Omental fat pad (tissue), 4 donors: ENCODE data around the gene ME3. TPM values are rescaled to one million over a fixed set of nuclear protein-coding genes. Genes with fewer than 3 reads are reported as not detected.
A peak's percentile ranks its signal among the peaks of the same experiment; 100 is the strongest.
"Not testable (repeated sequence)": the region's sequence is repeated elsewhere in the genome, so short reads cannot be mapped to it uniquely, and the experiment has no call there.

Experiments used
- ATAC-seq: fragments of 150-250 bp; one replicate; pipeline ENCODE4 v1.9.1; 2016; ENCODE audit warnings: mild to moderate bottlenecking, moderate library complexity; ENCODE audit not compliant: low FRiP score
- DNase-seq: peaks from one replicate; pipeline ENCODE4 v3.0.0-alpha.2; 2019; ENCODE audit warnings: low spot score
- CTCF ChIP-seq, 3 donors: fragments of 450-650 bp; IDR thresholded peaks; one replicate each; pipeline ENCODE4 v1.5.1; 2016 to 2017; ENCODE audit warnings: antibody characterized with exemption in 3 of 3, mild to moderate bottlenecking in 3 of 3, moderate library complexity in 2 of 3
- total RNA-seq, 4 donors: library from RNA; depleted of rRNA; stranded (reverse); fragments of >200 nt; gene quantifications; one replicate each; pipeline ENCODE4 v1.1.0, GENCODE V29; 2016

The ME3 gene
- total RNA-seq, 4 donors from 2014 or later, result 28.4 to 93.0 (median 80.1) TPM

- TF ChIP-seq CTCF (IDR thresholded peaks at IDR 0.05), result no peak
- DNase-seq (no peak), ATAC-seq (no peak)
These were observed 46.9 kb downstream of the ME3 start for GRCh38 chr11:86625544-86625943.

GRCh38 chr11:86624366-86624765 is 48.0 kb downstream of the ME3 start:
- DNase-seq (no peak), ATAC-seq (no peak)
- no peak for TF ChIP-seq CTCF (IDR thresholded peaks at IDR 0.05)

- DNase-seq, result no peak
- ATAC-seq, result no peak
- TF ChIP-seq CTCF (IDR thresholded peaks at IDR 0.05), result no peak
These were observed 48.7 kb downstream of the ME3 start for GRCh38 chr11:86623736-86624135.

- DNase-seq (no peak), ATAC-seq (peak; percentile 33)
- TF ChIP-seq CTCF (IDR thresholded peaks at IDR 0.05), result no peak
These were observed 49.3 kb downstream of the ME3 start for GRCh38 chr11:86623041-86623621.

- DNase-seq (no peak), ATAC-seq (no peak)
- TF ChIP-seq CTCF (IDR thresholded peaks at IDR 0.05), result no peak
These were observed 50.6 kb downstream of the ME3 start for GRCh38 chr11:86621854-86622253.

GRCh38 chr11:86620891-86621521 is 51.4 kb downstream of the ME3 start:
- ATAC-seq, result peak; percentile 48
- TF ChIP-seq CTCF (IDR thresholded peaks at IDR 0.05), result no peak
- DNase-seq, result no peak

- not testable (repeated sequence) for ATAC-seq, DNase-seq
These were observed 53.0 kb downstream of the ME3 start for GRCh38 chr11:86619428-86619827.
